GM21619 (cell line): ENCODE data around the gene NTNG1.

ENCODE experiments used
- ATAC-seq: cut with Tn5 transposase; IDR thresholded peaks from one replicate; pipeline ENCODE4 v1.9.1; 2021; ENCODE audit not compliant: unreplicated experiment

Gene NTNG1

GRCh38 chr1:107394301-107394700 is 253.5 kb downstream of the NTNG1 start:
- no peak for ATAC-seq

DNA sequence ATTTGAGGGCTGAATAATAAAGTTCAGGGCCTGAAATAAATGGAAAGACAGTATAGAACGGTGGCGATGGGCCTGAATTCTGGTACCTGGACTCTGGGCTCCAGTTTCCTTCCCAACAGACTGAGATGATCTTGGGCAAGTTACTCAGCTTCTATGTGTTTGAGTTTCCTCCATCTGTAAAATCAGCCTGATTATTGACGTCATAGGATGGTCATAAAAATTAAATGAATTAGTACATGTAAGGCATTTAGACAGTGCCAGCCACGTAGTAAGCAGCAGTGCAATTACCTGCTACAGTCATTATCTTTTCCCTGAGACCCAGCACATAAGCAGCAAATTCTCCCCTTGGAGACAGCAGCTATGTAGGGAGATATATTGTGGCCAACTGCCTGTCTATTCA is 260.9 kb downstream of the NTNG1 start:
- ATAC-seq = no peak

- ATAC-seq = no peak
Observed at GRCh38 chr1:107404756-107405155, 263.9 kb downstream of the NTNG1 start.

DNA sequence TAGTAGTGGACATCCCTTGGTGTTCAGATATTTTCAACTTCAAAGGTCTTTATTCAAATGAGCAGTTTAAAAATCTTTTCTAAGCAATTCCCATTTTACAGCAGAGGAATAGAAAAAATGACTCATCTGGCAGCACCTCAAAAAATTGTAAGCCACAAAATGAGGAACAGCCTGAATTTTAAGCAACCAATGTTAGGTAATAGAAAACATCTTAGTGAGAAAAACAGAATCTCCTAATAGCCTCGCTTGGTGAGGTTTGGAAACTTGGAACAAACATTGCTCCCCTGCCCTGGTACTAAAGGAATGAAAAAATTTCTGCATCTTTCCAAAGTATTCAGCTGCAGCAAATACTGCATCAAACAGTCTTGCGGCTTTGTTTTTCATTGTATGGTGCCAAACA is 264.4 kb downstream of the NTNG1 start:
- ATAC-seq = no peak

DNA sequence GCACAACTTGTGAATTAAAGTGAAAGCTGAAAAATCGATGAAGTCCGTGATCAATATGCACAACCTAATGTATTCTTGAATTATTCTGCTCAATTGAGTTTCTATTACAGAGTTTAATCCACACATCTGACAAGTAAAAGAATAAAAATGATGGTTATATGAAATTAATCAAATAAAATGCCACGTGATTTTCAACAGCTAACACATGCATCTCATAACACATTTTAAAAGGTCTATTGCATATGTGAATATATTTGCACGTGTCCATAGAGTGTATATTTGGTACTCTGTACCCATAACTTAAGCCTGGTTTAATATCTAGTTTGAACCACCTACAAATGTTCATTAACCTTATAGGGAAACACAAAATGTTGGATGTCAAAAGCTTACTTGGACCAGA is 266.2 kb downstream of the NTNG1 start:
- no peak for ATAC-seq

DNA sequence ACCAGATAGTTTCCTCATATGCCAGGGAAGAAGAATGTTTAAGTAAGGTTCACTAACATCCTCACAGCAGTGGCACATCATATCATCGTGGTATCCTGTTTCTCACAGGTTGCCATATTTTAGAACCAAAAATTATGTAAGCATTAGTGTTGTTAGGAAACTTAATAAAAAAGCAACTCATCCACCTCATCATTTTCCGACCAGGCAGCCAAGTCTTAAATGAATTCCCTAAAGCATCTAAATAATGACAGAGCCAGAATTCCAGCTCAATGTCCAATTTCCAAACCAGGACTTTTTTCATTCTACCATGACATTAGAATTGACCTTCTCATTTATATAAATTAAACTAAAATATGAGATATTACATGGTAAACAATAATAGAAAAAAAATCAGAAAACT is 272.7 kb downstream of the NTNG1 start:
- ATAC-seq = no peak

GRCh38 chr1:107413951-107414350 is 273.1 kb downstream of the NTNG1 start:
- no peak for ATAC-seq

DNA sequence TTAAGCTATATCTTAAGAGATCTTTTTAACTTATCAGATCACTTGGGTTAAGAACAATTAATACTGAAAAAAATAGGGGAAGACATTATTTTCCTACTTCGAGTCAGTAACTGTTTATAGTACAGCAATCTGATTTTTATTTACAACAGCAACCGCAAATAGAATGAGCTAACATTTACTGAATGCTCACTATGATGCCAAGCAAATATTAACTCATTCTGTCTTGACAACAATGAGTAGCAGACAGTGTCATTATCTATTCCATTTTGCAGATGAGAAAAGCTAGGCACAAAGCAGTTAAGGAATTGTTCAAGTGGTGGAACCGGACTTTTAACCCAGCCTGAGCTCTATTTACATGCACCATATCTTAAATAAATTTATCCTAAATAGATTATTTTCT is 273.7 kb downstream of the NTNG1 start:
- no peak for ATAC-seq

DNA sequence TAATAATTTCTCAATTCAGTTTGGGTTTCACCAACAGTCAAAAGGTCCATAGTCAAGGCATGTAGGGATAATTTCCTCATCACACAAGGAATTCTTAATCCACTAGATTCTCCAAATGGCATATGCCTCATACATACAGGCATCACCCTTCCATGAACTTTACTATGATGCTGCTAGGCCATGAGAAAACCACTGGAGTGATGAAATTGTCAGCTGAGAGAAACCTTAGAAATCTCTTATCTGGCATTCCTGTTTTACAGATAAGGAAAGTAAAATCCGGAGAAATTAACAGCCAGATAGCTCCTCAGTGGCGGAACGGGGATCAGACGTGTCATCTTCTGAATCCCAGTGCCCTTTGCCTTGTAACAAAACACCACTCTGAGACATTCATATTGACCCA is 274.4 kb downstream of the NTNG1 start:
- ATAC-seq = no peak

DNA sequence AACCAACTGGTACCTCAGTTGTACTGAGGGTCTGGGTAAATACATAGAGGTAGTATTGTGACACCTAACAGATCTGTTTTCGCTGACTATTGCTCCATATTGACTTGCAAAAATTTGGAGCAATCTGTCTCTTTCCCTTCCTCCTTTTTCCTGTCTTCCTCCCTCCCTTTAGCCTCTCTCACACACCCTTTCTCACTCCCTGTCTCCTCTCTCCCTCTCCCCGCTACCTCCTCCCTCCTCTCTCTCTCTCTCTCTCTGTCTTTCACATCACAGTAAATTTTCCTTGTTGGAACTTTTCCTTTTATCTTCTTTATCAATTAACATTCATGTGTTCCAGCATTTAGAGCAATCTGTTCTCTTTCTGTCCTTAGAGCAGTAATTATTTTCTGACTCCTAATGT is 278.2 kb downstream of the NTNG1 start:
- no peak for ATAC-seq

GRCh38 chr1:107422901-107423300 is 282.1 kb downstream of the NTNG1 start:
- ATAC-seq = no peak

- peak; percentile 90 for ATAC-seq
Observed at GRCh38 chr1:107430540-107431228, 289.8 kb downstream of the NTNG1 start.

DNA sequence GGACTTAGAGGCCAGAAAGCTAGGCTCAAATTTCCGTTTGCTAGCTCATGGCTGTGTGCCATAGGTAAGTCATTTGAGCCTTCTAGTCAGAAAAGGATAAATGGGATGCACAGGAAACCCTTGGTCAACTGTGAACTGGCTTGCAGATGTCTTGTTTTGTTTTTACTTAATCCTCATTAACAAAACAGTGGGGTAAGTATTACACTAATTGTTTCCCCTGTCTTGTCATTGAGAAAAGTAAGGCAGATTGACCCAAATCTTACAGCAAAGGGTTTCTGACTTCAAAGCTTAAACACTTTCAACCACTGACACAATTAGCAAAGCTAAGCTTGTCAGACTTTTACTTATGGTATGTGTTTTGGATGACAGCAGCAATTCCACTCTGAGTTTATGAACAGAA is 291.3 kb downstream of the NTNG1 start:
- no peak for ATAC-seq

DNA sequence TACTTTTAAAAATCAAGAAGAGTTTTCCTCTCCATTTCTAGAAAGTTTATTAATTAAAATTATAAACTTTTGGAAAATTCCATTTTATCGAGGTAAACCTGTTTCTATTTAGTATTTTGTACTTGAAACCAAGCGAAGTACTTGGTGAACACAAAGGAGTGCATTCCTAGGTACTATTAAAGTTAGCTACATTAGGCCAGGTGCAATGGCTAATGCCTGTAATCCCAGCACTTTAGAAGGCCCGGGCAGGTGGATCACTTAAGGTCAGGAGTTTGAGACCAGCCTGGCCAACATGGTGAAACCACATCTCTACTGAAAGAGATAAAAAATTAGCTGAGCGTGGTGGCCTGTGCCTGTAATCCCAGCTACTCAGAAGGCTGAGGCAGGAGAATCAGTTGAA is 292.2 kb downstream of the NTNG1 start:
- no peak for ATAC-seq

GRCh38 chr1:107433635-107434360 is 293.0 kb downstream of the NTNG1 start:
- no peak for ATAC-seq

DNA sequence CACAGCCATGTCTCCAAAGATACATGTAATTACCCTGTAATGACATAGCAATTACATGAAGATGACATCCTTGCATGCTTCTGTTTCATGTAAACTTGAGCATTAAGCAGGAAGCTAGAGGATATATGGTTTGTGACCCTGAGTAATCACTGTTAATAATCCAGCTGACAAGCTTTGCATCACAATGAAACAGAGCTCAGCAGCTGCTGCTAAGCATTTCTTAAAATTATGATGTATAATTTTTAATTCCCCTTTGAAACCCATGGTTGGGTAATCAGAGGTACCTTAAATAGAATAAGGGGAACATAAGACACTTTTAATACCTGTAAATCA is 293.5 kb downstream of the NTNG1 start:
- no peak for ATAC-seq

GRCh38 chr1:107436552-107437241 is 295.9 kb downstream of the NTNG1 start:
- no peak for ATAC-seq

DNA sequence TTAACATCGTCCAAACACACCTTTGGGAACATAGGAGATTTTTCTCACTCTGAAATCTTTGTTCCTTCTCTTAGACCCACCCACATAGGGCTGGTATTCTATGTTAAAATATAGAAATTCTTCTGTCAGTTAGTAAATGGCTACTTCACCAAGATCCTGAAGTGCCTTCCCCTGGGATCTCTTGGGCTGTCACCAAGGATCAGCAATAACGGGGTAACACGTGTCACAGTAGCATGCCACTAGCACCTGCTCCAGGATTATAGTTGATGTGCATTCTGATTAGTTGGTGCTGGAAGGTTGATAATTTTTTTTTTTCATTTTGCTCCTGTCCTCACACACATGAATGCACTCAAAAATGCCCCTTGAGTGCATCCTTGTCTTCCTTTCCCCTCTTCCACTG is 298.7 kb downstream of the NTNG1 start:
- no peak for ATAC-seq

GRCh38 chr1:107442551-107442950 is 301.7 kb downstream of the NTNG1 start:
- ATAC-seq = no peak

DNA sequence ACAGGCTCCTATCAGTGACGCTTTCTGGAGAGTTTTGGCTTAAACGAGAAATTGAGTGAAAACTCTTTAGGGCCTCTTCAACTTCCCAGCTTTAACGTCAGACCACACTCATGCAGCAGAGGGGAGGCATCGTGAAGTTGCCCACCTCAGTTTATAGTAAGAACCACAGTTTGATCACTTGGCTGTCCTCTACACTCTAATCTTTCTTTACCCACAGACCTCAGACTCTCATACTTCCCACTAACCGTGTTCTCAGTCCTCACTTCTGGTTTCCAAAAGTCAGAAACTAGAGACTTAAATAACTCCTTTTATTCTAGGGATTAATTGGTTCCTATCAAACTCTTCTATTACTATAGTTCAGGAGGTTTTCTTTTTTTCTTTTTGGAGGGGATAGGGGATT is 302.2 kb downstream of the NTNG1 start:
- ATAC-seq = no peak

GRCh38 chr1:107443860-107444259 is 303.0 kb downstream of the NTNG1 start:
- ATAC-seq = no peak

DNA sequence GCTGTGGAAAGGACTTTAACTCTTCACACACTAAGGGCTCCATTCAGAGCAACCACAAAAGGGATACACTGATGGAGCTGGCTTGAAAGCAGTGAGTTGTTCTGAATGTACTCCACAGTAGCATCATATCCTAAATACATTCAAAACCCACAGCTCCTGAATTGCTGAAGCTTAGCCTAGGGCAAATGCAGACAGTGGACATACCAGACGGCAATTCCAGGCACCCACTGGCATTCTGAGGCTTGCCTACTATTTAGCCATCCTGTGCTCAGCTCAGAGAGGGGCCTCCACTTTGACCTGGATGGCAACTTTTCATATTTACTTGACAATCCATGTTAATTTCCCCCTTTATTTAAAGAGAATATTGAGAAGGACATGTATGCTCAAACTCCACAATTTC is 303.5 kb downstream of the NTNG1 start:
- no peak for ATAC-seq
